ENCODE measurements around the gene EXOC3L2. TPM values are rescaled to one million over a fixed set of nuclear protein-coding genes. Genes with fewer than 3 reads are reported as not detected.

The EXOC3L2 gene
- total RNA-seq, 1 experiment from 2014 or later = not detected

DNA sequence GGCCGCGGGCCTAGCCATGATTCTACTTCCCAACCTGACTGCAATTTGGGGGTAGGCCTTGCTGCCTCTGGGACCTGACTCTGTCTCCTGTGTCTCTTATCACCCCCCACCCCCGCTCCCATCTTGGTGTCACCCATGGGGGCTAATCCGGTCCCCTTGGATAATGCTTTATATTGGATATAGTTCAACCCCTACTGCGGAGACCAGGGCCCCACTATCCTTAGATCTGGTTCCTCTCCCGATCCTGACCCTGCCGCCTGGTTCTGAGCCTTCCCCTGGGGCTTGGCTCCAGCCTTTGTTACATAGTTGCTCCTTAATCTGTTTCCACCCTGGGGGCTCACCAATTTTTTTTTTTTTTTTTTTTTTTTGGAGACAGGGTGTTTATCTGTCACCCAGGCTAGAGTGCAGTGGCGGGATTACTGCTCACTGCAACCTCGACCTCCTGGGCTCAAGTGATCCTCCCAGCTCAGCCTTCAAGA lies 65.3 kb downstream of the EXOC3L2 start:
- no peak for DNase-seq (ENCODE audit: low read depth)

GRCh38 chr19:45179072-45179891 lies 65.9 kb downstream of the EXOC3L2 start:
- peak; percentile 39 for DNase-seq (ENCODE audit: low read depth)

DNA sequence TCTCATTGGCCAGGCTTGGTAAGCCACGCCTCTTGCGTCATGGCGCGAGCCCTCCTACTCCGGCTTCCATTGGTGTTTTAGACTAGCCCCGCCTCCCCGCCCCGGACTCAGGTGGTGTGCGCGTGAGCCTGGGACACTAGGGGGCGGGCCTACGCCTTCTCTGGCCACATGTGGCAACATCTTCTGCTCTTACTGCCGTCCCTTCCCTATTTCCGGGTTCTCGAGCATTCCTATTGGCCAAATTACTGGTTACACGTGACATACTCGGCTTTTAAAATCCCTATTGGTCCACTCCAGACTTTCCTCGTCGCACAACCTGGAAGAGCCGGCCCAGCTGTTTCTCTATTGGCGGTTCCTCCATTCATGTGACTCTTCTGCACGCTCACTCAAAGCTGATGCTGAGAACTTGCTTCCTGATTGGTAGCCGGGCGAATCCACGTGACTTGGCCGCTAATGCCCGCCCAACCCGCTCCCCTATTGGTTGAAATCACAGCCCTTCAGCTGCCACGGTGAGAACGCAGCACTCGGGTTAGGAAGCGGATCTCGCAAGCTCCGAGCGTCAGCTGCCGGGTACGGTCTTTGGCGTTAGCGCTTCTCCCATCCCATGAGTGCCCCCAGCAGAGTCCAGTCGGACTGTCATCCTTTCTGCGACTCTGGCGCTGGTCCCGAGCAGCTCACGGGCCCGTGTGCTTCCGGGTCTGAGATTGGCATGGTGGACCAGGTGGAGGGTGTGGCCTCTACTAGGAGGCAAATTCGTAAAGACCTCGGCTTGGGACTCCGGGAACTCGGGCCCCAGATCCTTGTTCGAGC lies 66.7 kb downstream of the EXOC3L2 start, which contains the start of gene BLOC1S3:
BLOC1S3 (plus strand) TSS at position 523 of the 810 bp plus-strand sequence. CDS start 513 bp downstream, outside the sequence.
- peak; percentile 100 for DNase-seq (ENCODE audit: low read depth)

- peak; percentile 51 for DNase-seq (ENCODE audit: low read depth)
Measured at GRCh38 chr19:45177817-45178261, 67.4 kb downstream of the EXOC3L2 start, which contains the start of gene TRAPPC6A. TSS of gene TRAPPC6A (minus strand) at chr19:45178237. CDS start at chr19:45178218, 19 bp downstream.

GRCh38 chr19:45175515-45176345 lies 69.5 kb downstream of the EXOC3L2 start:
- DNase-seq (ENCODE audit: low read depth) = no peak

- peak; percentile 88 for DNase-seq (ENCODE audit: low read depth)
Measured at GRCh38 chr19:45173816-45174215, 71.4 kb downstream of the EXOC3L2 start.

- DNase-seq (ENCODE audit: low read depth) = no peak
Measured at GRCh38 chr19:45172611-45173208, 72.5 kb downstream of the EXOC3L2 start.

GRCh38 chr19:45172173-45172572 lies 73.0 kb downstream of the EXOC3L2 start:
- DNase-seq (ENCODE audit: low read depth) = no peak

GRCh38 chr19:45171211-45171623 lies 74.0 kb downstream of the EXOC3L2 start:
- DNase-seq (ENCODE audit: low read depth) = no peak

DNA sequence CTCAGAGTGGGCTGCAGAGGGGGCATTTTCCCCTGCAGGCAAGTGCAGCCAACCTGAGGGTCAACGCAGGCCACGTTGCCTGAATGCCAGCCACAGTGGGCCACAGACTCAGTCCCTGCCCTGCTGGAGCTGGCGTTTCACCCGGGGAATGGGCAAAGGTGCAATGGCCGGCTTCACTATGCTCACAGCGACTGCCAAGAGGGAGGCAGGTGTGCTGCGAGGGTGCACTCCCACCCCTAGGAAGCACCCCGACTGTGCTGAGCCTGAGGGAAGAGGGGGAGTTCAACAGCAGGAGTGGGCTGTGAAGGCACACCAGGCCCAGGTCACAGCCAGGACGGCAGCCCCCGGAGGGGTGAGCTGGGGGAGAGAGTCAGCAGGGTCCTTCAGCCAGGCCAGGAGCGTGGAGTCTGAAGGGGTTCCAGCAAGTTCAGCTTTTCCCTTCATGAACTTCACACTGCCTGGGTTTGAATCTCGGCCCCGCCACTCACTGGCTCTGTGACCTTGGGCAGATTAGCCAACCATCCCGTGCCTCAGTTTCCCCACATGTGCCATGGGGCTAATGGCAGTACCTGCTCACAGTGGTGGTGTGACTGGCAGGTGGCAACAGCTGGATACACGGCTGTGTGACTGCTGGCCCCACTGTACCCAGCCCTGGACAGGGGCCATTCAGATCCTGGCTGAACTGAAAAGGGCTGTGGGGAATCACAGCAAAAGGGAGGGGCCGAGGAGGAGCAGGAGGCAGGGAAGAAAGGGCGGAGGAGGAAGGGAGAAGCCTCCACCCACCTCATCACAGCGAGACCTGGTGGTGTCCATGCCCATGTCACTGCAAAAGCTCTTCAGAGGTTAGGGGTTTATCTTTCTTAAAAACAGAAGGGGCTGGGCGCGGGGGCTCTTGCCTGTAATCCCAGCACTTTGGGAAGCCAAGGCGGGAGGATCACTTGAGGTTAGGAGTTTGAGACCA lies 74.8 kb downstream of the EXOC3L2 start:
- DNase-seq (ENCODE audit: low read depth) = no peak

DNA sequence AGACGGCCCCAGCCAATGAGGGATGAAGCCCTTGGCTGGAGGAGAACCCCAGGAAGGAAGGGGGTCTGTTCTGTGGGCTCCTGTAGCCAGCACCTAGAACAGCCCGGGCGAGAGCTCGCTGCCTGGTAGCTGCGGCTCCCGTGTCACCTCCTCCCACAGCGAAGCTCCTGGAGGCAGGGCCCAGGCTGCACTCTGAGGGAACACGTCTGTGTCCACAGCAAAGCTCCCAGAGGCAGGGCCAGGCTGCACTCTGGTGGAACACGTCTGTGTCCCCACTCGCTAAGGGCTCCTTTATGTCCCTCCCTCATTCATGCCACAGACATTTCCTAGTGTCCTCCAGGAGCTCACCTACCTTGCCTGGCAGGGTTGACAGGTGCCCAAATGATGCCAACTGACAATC lies 75.6 kb downstream of the EXOC3L2 start:
- no peak for DNase-seq (ENCODE audit: low read depth)

- no peak for DNase-seq (ENCODE audit: low read depth)
Measured at GRCh38 chr19:45168767-45169351, 76.3 kb downstream of the EXOC3L2 start.

DNA sequence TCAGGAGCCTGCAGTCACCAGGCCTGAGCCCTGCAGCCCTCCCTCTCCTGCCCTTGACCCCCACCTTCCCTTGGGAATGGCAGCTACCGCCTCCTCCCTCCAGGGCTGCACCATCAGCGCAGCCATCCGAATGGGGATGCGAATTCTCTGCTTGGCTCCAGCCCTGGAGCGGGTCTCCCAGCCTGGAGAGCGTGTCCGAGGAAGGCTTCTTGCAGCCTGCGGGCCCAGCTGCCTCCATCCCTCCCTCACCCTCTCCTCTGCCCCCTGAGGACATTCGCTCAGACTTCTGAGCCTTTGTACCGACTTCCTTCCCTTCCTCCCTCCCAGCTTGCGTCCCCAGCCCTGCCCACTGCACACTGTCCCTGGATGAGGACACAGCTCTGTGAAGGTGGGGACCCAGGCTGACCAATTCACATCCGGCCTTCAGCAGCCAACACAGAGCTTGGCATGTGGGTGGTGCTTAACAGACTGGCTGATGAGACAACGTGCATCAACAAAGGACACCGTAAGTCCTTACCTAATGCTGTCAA lies 78.4 kb downstream of the EXOC3L2 start:
- DNase-seq (ENCODE audit: low read depth) = no peak

DNA sequence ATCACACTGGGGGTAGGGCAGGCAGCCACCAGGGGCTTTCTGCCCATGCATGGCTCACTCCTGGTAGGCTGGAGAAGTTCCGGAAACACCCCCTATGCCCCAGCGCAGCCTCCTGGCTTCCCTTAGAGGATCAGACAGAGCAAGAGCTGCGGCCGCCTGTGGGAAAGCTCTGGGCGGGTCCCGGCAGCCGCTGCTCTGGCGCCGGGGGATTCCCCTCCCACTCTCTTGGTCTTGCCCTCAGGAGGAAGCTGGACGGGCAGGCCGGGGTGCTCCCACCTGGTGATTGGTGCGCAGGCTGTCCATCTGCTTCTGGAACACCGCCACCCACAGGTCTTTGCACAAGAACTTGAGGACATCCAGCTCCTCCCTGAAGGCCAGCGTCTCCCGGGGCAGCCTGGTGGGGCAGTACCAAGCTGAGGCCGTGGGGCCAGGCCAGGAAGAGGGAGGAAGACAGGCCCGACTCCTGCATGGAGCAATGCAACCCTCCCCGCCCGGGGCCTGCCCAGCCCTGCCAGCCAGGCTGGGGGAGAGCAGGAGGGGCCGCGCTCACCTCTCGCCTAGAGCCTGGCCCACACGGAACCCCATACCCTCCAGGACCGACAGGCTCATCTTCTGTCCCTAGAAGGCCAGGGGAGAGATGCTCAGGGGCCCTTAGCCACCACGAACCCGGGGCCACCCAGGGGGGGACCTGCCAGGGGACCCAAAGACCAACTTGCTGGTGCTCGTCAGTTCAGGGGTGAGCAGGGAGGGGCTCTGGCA lies 80.5 kb downstream of the EXOC3L2 start:
- peak; percentile 51 for DNase-seq (ENCODE audit: low read depth)

GRCh38 chr19:45163751-45164460 lies 81.3 kb downstream of the EXOC3L2 start:
- no peak for DNase-seq (ENCODE audit: low read depth)

- DNase-seq (ENCODE audit: low read depth) = no peak
Measured at GRCh38 chr19:45163156-45163555, 82.1 kb downstream of the EXOC3L2 start.

GRCh38 chr19:45162608-45163143 lies 82.5 kb downstream of the EXOC3L2 start:
- no peak for DNase-seq (ENCODE audit: low read depth)
